Stimulated activated CD4-positive, alpha-beta T cell treated with anti-CD3 and anti-CD28 coated beads, Interleukin-2, amount 100 ng/mL, for 48 hours (primary cell): ENCODE measurements around the gene TMEM171.

ENCODE experiments used
- DNase-seq, 2 donors: peaks; one replicate each; pipeline ENCODE4 v3.0.0-alpha.2; 2020

Gene TMEM171, protein sequence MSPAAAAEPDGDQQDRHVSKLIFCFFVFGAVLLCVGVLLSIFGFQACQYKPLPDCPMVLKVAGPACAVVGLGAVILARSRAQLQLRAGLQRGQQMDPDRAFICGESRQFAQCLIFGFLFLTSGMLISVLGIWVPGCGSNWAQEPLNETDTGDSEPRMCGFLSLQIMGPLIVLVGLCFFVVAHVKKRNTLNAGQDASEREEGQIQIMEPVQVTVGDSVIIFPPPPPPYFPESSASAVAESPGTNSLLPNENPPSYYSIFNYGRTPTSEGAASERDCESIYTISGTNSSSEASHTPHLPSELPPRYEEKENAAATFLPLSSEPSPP

DNA sequence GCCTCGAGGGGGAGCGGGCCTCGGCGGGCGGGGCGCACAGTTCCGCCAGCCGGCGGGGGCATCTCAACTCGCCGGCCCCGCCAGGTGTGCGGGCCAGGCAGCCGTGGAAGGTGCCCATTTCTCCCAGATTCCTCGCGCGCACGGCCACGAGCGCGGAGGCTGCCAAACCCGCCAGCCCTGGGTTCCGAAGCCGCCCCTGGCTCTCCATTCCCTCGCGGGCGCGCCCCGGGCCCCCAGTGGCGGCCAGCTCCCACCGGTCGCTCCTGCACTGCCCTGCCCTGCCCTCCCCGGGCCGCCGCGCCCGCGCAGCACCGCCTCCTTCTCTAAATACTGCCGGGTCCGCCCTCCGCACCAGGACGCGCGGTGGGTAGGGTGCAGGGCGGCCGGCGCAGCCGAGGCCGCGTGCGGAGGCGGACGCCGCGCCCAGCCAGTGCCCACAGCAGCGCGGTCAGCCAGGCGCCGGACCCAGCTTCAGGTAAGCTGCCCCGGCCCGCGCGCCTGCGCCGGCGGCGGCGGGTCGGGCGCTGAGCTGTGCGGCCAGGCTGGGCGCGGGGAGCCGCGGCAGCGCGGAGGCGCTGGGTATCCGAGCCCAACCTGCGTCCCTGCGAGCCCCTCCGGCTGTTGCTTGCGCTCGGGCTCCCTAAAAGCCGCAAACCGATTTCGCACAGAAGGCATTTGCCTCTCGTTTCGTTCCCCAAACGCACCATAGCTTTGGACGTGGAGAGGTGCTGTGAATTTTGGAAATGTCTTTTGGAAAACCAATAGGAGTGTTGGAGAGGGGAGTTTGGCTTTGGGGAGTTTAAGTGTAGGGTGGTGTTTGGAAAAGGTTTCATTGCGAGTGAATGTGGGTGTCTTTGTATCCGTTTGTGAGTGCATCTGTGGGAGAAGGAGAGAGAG, at the start of gene TMEM171:
Gene TMEM171, plus strand, starts transcription at position 354 of the 897 bp plus-strand sequence. CDS start 2,799 bp downstream, outside the sequence.
- DNase-seq: no peak

GRCh38 chr5:73081093-73081492, 39.3 kb upstream of the TMEM171 start:
- no peak for DNase-seq

DNA sequence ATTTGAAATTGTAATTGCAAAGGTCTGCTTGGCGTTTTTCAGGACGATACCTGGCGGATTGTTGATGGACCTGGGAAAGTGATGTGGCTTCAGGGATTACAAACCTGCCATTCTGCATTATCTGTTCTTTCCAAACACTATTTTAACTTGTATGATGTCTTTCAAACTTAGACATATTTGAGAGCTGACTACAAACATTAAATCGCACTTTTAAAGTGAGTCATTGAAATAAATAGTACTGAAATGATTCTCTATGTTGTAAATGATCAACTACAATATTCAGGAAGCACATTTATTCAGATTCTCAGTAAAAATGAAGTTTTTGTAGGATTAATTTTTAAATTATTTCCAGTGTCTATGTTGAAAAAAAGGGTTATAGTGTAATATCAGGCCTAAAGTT, 32.3 kb upstream of the TMEM171 start:
- DNase-seq: no peak

DNA sequence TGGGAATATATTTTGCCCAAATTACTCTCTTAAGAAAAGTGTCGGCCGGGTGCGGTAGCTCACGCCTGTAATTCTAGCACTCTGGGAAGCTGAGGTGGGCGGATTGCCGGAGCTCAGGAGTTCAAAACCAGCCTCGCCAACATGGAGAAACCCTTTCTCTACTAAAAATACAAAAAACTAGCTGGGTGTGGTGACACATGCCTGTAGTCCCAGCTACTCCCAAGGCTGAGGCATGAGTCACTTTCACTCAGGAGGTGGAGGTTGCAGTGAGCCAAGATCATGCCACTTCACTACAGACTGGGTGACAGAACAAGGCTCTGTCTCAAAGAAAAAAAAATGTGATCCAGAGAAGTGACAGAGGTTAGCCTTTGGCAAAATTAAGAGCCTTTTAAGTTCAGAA, 26.4 kb upstream of the TMEM171 start:
- no peak for DNase-seq

- no peak for DNase-seq
These were observed 26.0 kb upstream of the TMEM171 start for GRCh38 chr5:73094415-73094814.

DNA sequence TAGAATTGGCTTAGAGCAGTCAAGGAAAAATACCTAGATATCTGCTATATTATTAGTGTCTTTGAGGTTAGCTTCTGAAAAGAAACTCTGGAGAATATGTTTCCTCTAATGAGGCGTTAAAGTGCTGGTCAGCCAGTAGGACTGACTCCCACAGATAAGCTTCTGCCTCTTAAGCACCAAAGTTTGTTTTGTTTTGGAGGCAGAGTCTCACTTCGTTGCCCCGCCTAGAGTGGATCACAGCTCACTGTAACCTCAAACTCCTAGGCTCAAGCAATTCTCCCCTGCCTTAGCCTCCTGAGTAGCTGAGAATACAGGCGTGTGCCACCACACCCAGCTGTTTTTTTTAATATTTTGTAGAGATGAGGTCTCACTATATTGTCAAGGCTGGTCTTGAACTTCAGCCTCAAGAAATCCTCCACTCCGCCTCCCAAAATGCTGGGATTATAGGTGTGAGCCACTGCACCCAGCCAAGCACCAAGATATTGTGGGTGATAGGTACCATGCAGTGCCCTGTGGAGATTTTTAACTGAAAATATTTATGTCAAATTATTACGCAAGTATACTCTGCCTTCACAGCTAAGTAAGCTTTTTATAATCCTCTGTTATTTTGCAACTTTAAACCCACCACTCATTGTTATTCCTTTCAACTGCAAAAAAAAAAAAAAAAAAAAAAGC, 24.7 kb upstream of the TMEM171 start:
- no peak for DNase-seq

DNA sequence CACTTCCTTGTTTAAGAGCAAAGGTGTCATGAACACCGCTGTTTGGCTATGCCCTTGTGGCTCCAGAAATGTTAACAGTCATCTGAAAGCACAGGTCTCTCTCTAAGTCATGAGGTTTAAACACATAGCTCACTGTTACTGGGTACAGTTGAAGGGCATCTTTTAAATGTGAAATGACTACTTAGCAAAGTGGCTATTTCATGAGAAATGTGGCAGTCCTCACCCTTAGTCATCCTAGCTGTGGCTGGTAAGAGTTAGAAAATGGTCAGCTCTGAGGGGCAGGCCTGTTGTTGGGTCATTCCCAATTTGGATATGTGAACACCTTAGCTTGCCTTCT, 24.2 kb upstream of the TMEM171 start:
- DNase-seq: no peak

DNA sequence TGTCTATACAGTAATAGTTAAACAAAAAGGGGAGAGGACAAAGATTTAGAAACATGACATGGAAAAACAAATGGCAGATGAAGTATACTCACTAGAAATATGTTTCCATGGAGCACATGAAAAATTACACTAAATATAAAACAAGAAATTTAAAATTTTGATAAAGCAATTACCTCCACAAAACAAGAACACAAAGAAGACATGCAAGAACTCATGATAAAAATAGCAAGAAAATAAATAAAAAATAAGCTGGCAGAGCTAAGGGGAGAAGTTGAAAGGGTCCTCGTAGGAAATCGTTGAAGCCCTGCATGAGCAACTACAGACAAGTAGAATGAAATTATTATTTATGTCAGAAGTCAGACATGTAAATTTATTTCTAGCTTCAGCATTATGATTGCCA, 22.6 kb upstream of the TMEM171 start:
- no peak for DNase-seq

GRCh38 chr5:73100109-73100508, 20.3 kb upstream of the TMEM171 start:
- no peak for DNase-seq

- DNase-seq: no peak
These were observed 16.5 kb upstream of the TMEM171 start for GRCh38 chr5:73103870-73104299.

DNA sequence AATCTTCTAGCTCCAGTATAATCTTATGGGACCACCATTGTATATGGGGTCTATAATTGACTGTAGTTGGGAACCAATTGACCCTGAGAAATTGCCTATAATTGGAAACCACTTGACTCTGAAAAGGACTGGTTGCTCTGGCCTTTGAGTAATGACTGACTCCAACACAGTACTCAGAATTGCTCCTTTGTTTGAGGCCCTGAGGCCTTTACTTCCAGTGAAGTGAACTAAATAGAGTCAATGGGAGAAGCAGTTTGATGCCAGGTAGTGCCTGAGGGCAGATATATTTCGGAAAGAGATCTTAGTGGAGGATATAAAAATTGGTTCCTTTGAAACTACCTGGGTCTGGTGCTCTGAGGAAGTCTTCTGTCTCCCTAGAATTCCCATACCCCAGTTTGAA, 16.0 kb upstream of the TMEM171 start:
- DNase-seq: no peak

DNA sequence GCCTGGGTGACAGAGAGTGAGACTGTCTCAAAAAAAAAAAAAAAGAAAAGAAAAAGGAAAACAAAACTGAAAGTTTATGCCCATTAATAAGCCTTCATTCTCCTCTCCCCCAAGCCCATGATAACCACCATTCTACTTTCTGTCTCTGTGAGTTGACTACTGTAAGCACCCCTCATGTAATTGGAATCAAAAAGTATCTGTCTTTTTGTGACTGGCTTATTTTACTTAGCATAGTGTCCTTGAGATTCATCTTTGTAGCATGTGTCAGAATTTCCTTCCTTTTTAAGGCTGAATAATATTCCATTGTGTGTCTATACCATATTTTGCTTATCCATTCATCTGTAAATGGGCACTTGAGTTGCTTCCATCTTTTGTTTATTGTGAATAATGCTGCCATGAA, 14.0 kb upstream of the TMEM171 start:
- DNase-seq: no peak

GRCh38 chr5:73110190-73110589, 10.2 kb upstream of the TMEM171 start:
- no peak for DNase-seq

GRCh38 chr5:73111536-73111935, 8.8 kb upstream of the TMEM171 start:
- no peak for DNase-seq

DNA sequence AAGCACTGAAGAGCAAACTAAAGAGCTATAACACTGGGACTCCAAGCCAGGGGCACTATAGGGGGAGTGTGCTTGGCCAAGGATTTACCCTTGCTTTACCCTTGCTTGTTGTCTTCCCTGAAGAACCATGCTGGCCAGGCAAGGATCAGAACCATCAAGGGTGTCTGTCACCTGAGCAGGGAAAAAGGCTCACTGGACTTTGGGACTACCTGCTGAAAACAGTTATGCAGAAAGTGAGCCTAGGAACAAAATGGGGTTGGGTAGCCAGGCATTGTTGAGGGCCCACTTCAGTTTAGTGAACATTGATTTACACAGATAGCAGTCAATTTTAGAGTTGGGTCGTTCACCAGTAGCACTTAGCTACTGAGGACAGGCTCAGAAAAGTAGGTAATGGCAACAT, 8.0 kb upstream of the TMEM171 start:
- no peak for DNase-seq

DNA sequence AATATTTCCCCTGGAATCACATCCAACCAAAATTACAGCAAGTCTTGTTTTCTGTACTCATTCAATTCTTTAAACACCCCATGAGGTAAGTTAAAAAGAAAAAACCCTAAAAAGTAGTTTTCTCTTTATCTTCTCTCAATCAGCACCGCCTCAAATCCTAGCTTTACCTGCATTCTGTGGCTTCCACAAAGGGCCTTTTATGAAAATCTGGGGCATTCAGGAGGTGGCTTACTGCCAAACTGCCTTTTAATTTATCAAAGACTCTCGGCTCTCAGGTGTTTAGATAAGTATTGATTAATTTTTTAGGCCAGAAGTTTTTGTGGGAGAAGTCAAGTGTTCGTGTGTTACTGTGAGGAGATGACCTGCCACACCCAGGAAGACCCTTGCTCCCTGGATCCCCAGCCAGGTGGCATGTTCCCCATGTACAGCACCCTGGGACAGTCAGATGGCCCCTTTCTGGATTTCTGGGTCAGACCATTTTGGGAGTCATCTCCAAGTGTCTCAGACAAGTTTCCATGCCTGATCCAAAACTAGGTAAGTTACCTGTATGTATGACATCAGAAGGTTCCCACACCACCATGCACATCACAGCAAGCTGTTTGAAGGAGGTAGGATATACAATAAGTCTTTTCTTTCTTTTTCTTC, 6.2 kb upstream of the TMEM171 start:
- DNase-seq: no peak

DNA sequence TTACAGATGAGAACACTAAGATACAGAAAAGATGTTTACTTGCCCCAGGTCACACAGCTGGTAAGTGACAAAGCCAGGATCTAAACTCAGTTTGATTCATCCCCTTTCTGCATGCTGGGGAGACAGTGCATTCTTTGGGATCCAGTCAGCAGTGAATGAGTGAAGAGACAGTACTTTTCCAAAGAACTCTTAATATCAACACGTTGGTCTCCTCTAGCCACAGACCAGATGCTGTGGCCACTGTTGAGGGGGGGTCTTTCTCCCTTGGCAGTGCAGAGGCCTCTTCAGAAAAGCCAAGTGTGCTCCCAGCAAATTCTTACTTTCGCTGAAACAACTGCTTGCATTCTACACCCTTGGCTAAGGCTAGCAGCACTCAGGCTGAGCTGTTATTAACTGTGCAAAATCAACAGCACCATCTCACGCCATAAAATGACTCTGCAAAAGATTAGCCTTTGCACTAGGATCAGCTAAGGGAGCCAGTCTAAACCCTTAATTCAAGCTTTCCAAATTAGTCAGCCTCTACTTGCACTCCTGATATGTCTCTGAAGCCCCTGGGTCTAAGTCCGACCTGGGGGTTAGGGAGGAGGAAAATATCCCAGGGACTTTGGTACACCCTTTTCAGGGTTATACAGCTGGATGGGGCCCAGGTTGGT, 4.8 kb upstream of the TMEM171 start:
- DNase-seq: no peak

DNA sequence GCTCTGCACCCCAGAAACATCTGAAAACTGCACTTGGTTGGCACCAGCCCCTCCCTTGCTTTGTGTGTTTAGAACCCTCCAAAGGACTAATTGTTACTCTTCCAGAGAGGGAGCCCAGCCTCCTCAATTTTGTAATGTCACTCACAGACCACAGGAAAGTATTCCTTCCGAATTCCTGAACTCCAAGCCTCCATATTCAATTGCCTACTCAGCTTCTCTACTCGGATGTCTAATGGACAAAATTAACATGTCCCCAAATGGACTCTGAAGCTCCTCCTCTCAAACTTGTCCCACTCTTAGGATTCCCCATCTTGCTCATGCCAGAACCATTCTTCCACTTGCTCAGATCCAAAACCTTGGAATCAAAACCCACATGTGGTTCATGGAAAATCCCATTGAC, 3.9 kb upstream of the TMEM171 start:
- no peak for DNase-seq

- DNase-seq: no peak
These were observed 3.2 kb upstream of the TMEM171 start for GRCh38 chr5:73117088-73117740.

DNA sequence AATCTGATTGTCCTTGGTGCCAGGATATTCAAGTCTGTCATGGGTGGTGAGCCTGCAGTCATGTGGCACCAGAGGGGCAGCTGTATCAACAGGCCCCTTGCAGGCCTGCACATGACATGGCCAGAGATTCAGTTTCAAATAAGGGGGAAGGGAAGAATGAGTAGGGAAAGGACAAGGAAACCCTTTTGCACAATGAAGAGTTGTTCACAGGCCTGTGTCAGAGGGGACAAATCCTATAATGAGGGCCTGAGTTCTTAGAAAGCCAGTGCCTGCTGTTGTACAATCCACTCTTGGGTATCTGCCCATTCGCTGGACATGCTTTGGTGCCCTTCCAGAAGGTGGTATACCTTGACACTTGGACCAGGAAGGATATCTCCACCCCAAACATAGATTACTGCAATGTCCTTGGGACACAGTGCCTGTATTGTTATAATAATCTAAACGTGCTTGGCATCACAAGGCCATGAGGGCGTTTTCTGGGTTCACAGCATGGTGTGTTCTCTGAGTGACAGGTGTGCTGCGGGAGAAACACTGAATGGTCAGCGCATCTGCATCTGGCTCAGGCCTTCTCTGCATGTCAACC, 1.9 kb upstream of the TMEM171 start:
- no peak for DNase-seq

DNA sequence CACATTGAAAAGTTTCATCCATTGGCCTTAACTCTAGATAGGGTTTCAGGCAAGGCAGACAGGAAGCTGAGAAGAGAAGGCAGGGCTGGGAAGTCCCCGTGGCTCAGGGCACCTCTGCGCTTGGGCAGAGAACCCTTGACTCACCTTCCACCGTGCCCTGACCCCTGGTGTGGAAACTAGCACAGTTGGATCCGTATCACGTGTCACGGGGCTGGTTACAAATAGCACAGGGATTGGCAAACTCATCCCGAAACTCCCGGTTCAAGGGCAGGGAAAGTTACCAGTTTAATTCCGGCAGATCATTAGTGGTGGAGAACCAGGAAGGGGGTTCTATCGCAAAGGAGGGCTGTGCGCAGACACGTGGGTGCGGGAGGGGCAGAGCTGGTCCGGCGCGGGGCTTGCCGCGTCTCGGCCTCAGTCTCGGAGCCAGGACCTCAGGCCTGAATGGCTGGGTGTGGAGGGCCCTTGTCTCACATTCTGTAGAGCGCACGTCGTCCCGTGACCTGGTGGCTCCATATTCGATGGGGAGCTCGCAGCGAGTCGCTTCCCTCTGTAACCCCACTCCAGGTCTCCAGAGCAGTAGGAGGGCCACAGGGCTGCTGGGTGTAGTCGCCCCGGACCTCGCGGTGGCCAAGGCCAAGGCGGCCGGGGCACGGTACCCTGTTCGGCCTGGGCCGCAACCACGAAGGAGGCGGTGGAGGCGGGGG, 771 bp upstream of the TMEM171 start:
- DNase-seq: no peak
